Measurements from ENCODE around the gene CCR5.

CCR5 gene

DNA sequence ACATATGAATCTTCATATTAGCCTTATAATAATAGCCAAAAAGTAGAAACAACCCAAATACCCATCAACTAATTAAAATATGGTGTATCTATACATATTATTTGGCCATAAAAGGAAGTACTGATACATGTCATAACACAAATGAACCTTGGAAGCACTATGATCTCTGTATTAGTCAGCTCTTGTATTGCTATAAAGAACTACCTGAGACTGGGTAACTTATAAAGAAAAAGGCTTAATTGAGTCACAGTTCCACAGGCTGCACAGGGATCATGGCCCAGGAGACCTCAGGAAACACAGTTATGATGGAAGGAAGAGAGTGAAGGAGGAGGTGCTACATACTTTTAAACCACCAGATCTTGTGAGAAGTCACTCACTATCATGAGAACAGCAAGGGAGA, 32.8 kb upstream of the CCR5 start:
- TF ChIP-seq, protein P1, sequence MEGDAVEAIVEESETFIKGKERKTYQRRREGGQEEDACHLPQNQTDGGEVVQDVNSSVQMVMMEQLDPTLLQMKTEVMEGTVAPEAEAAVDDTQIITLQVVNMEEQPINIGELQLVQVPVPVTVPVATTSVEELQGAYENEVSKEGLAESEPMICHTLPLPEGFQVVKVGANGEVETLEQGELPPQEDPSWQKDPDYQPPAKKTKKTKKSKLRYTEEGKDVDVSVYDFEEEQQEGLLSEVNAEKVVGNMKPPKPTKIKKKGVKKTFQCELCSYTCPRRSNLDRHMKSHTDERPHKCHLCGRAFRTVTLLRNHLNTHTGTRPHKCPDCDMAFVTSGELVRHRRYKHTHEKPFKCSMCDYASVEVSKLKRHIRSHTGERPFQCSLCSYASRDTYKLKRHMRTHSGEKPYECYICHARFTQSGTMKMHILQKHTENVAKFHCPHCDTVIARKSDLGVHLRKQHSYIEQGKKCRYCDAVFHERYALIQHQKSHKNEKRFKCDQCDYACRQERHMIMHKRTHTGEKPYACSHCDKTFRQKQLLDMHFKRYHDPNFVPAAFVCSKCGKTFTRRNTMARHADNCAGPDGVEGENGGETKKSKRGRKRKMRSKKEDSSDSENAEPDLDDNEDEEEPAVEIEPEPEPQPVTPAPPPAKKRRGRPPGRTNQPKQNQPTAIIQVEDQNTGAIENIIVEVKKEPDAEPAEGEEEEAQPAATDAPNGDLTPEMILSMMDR (IDR thresholded peaks at IDR 0.05; ENCODE audit: insufficient read depth, low read depth, low read length, missing control alignments): no peak
- DNase-seq (ENCODE audit: low read depth): no peak
- H3K4me3 ChIP-seq (ENCODE audit: low read depth, low read length): no peak overlapping the region

DNA sequence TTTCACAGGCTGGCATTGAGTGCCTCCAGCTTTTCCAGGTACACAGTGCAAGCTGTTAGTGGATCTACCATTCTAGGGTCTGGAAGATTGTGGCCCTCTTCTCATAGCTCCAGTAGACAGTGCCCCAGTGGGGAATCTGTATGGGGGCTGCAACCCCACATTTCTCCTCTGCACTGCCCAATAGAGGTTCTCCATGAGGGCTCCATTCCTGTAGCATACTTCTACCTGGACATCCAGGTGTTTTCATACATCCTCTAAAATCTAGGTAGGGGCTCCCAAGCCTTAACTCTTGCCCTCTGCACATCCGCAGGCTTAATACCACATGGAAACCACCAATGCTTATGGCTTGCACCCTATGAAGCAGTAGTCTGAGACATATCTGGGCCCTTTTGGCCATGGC, 31.9 kb upstream of the CCR5 start:
- TF ChIP-seq, protein P1 (IDR thresholded peaks at IDR 0.05; ENCODE audit: insufficient read depth, low read depth, low read length, missing control alignments): no peak
- H3K4me3 ChIP-seq (ENCODE audit: low read depth, low read length): no peak overlapping the region
- no peak for DNase-seq (ENCODE audit: low read depth)

DNA sequence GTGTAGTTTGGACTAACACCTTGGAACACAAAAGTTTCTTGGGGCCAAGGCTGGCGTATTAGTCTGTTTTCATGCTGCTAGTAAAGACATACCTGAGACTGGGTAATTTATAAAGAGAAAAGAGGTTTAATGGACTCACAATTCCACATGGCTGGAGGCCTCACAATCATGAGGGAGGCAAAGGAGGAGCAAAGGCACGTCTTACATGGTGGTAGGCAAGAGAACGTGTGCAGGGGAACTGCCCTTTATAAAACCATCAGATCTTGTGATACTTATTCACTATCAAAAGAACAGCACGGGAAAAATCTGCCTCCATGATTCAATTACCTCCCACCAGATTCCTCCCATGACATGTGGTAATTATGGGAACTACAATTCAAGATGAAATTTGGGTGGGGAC, 26.3 kb upstream of the CCR5 start:
- no peak for DNase-seq (ENCODE audit: low read depth)
- H3K4me3 ChIP-seq (ENCODE audit: low read depth, low read length): no peak overlapping the region
- TF ChIP-seq, protein P1 (IDR thresholded peaks at IDR 0.05; ENCODE audit: insufficient read depth, low read depth, low read length, missing control alignments): no peak

DNA sequence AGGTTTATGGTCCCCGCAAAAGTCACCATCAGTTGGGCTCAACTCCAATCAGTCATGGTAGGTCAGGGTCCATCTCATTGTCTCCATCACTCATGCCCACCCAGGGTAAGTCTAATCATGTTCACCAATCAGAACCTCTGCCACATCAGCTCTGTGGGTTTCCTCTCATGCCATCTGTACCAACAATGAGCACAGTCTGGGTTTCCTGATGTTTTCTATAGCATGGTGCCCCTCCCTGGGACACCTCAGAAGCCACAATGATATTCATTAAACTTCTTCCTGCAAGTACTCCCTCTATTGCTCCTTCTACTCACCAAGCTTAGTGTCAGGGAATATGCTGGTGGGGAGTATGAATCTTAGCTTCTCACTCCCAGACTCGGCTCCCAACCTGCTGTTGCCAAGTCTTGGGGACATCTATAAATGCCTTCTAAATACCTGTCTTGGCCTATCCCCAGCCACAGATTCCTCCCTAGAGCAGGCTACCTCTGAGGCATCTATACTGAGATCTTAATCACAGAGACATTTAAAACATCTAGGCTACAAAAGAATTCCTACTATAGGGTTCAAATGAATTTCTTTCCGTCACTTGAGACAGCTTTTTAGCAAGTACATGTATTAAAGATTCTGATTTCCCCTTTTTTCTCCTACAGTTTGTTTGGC, 21.8 kb upstream of the CCR5 start:
- H3K4me3 ChIP-seq (ENCODE audit: low read depth, low read length): no peak overlapping the region
- no peak for DNase-seq (ENCODE audit: low read depth)
- TF ChIP-seq, protein P1 (IDR thresholded peaks at IDR 0.05; ENCODE audit: insufficient read depth, low read depth, low read length, missing control alignments): no peak

DNA sequence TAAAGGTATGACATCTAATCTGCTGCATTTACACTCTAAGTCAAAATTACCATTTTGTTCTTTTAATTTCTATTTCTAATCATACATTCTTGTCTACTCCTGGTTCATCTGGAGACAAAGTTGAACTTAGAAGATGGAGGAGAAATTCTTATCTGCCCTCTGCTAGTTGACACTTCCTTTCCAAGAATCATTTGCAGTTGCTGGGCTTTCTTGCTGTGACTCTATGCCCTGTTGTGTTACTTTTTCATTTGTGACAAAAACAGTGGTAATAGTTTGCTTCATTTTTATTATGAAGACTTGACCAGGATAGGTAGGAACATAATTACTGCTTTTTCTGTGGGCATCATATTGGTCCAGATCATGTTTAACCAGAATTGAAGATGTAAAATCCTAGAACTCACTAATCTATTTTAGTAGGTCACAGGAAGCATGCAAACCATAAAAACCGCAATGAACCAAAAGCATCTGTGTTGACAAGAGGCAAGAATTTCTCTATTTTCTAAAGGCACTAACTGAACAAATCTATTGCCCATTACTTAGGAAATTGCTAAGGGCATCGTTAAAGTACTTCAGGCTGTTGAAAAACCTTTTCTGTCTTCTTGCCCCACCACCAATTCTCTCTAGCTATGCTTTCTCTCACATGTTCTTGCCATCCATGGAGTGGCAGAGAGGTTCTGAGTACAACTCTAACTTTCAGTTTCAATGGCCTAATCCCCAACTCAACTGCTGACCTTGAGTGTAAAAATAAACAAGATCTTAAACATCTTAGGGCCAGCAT, 21.1 kb upstream of the CCR5 start:
- DNase-seq (ENCODE audit: low read depth): peak; percentile 77
- peak overlapping the region; percentile 11; the same call in 1 of the 2 replicates for H3K4me3 ChIP-seq (ENCODE audit: low read depth, low read length)
- TF ChIP-seq, protein P1 (IDR thresholded peaks at IDR 0.05; ENCODE audit: insufficient read depth, low read depth, low read length, missing control alignments): no peak

DNA sequence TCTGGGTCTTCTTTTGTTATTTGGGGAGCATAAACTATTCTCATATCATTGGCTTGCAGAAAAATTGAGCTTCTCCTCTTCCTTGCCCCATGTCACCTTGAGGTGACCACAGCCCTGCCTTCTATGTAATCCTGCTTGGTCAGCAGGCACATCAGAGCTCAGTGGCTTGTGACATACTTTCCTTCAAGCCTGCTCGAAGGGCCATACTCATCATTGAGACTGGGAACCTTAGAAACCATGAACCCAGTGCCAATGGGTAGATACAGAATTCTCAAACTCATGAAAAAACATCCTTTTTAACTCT, 20.5 kb upstream of the CCR5 start:
- TF ChIP-seq, protein P1 (IDR thresholded peaks at IDR 0.05; ENCODE audit: insufficient read depth, low read depth, low read length, missing control alignments): no peak
- DNase-seq (ENCODE audit: low read depth): no peak
- peak overlapping the region; percentile 11; the same call in 1 of the 2 replicates for H3K4me3 ChIP-seq (ENCODE audit: low read depth, low read length)

Measured in GM12865 (cell line).